Progenitor cell of endocrine pancreas (in vitro differentiated cells): ENCODE results near the gene DDHD1. TPM values are rescaled to one million over a fixed set of nuclear protein-coding genes. Genes with fewer than 3 reads are reported as not detected.
A peak's percentile ranks its signal among the peaks of the same experiment; 100 is the strongest.

ENCODE experiments used
- DNase-seq: peaks from one replicate; pipeline ENCODE4 v3.0.0; 2021; ENCODE audit warnings: low spot score; ENCODE audit not compliant: unreplicated experiment
- H3K27ac Mint-ChIP-seq: 2 replicates; pipeline ENCODE4 v1.8.0; 2021; ENCODE audit warnings: mild to moderate bottlenecking, moderate library complexity, mixed read lengths
- H3K27me3 Mint-ChIP-seq: 2 replicates; pipeline ENCODE4 v1.8.0; 2021; ENCODE audit warnings: mixed read lengths
- H3K36me3 Mint-ChIP-seq: 2 replicates; pipeline ENCODE4 v1.8.0; 2022; ENCODE audit warnings: mixed read lengths; ENCODE audit not compliant: insufficient read depth
- H3K4me1 Mint-ChIP-seq: 2 replicates; pipeline ENCODE4 v1.8.0; 2021; ENCODE audit warnings: low read depth, mixed read lengths
- H3K4me3 Mint-ChIP-seq: 2 replicates; pipeline ENCODE4 v1.8.0; 2021; ENCODE audit warnings: low read depth, mild to moderate bottlenecking, moderate library complexity, mixed read lengths
- H3K9me3 Mint-ChIP-seq: 2 replicates; pipeline ENCODE4 v1.8.0; 2021; ENCODE audit warnings: low read depth, mixed read lengths
- total RNA-seq: library from RNA; stranded (reverse); gene quantifications from 2 replicates; pipeline ENCODE4 v1.2.1, GENCODE V29; 2021
- TF ChIP-seq, protein P1 (sequence below): fragments of 200-600 bp; sonication (generic); IDR thresholded peaks from one replicate; pipeline ENCODE4 v1.5.0; 2021; ENCODE audit warnings: antibody characterized with exemption, mild to moderate bottlenecking; ENCODE audit not compliant: unreplicated experiment

Gene DDHD1
- total RNA-seq, 1 donor from 2014 or later = 23.0 TPM

DNA sequence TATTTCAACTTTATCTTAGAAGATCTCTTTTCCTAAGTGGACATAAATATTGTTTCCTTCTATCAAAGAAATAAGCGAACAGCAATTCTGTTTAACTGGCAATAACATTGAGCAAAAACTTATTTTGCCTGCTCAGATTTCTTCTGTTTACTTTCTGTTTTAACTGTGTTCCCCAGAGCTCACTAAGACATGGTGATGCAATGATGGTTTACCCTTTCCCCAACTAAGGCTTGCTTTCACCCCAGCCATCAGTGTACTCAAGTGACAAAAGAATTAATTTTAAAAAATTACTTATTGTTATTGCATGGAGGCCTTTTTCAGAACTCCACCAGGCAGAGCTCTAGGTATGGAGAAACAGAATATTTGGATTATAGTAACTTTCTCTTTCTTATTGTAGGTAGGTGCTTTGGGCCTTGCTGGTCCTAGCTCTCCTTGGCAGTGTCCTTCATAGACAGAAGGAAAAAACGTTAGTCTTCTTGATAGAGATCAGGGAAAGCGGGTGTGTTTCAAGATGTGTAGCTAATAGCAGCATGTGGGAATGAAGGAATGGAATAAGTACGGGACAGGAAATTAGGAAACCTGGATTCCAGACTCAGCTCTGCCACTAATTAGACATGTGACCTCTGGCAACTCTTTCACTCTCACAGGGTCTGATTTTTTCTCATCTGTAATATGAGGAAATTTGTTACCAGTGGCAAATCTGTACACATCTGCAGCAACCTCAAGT lies 14.6 kb upstream of the DDHD1 start:
- Mint-ChIP-seq H3K27ac (no peak overlapping the region), H3K27me3 (no peaks in the 10 kb centered on the region), H3K36me3 (no peaks in the 10 kb centered on the region), H3K4me1 (no peaks in the 10 kb centered on the region), H3K4me3 (no peak overlapping the region), H3K9me3 (peaks cover 3% of the 10 kb centered on the region)
- TF ChIP-seq, protein P1, sequence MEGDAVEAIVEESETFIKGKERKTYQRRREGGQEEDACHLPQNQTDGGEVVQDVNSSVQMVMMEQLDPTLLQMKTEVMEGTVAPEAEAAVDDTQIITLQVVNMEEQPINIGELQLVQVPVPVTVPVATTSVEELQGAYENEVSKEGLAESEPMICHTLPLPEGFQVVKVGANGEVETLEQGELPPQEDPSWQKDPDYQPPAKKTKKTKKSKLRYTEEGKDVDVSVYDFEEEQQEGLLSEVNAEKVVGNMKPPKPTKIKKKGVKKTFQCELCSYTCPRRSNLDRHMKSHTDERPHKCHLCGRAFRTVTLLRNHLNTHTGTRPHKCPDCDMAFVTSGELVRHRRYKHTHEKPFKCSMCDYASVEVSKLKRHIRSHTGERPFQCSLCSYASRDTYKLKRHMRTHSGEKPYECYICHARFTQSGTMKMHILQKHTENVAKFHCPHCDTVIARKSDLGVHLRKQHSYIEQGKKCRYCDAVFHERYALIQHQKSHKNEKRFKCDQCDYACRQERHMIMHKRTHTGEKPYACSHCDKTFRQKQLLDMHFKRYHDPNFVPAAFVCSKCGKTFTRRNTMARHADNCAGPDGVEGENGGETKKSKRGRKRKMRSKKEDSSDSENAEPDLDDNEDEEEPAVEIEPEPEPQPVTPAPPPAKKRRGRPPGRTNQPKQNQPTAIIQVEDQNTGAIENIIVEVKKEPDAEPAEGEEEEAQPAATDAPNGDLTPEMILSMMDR = no peak
- DNase-seq = no peak

- TF ChIP-seq, protein P1 = no peak
- Mint-ChIP-seq H3K9me3 (peaks cover 3% of the 10 kb centered on the region), H3K36me3 (no peaks in the 10 kb centered on the region), H3K27me3 (no peaks in the 10 kb centered on the region), H3K27ac (no peak overlapping the region), H3K4me3 (no peak overlapping the region), H3K4me1 (no peaks in the 10 kb centered on the region)
- no peak for DNase-seq
Observed at GRCh38 chr14:53161758-53162435, 8.8 kb upstream of the DDHD1 start.

GRCh38 chr14:53156238-53156637 lies 3.1 kb upstream of the DDHD1 start:
- H3K9me3 Mint-ChIP-seq = no peaks in the 10 kb centered on the region
- TF ChIP-seq, protein P1 = no peak
- no peaks in the 10 kb centered on the region for H3K27me3 Mint-ChIP-seq
- peak overlapping the region; percentile 20 for H3K27ac Mint-ChIP-seq
- no peak for DNase-seq
- H3K36me3 Mint-ChIP-seq = no peaks in the 10 kb centered on the region
- no peak overlapping the region for H3K4me3 Mint-ChIP-seq
- peaks cover 7% of the 10 kb centered on the region for H3K4me1 Mint-ChIP-seq

- TF ChIP-seq, protein P1 = no peak
- Mint-ChIP-seq H3K4me1 (peaks cover 14% of the 10 kb centered on the region), H3K4me3 (peak overlapping the region; percentile 83), H3K36me3 (no peaks in the 10 kb centered on the region), H3K9me3 (no peaks in the 10 kb centered on the region), H3K27me3 (no peaks in the 10 kb centered on the region), H3K27ac (peak overlapping the region; percentile 96)
- peak; percentile 9 for DNase-seq
Observed at GRCh38 chr14:53153702-53154112, 584 bp upstream of the DDHD1 start.

- H3K36me3 Mint-ChIP-seq = no peaks in the 10 kb centered on the region
- peak overlapping the region; percentile 93 for H3K4me3 Mint-ChIP-seq
- H3K9me3 Mint-ChIP-seq = no peaks in the 10 kb centered on the region
- TF ChIP-seq, protein P1 = no peak
- DNase-seq = peak; percentile 25
- H3K4me1 Mint-ChIP-seq = peaks cover 14% of the 10 kb centered on the region
- H3K27me3 Mint-ChIP-seq = no peaks in the 10 kb centered on the region
- peak overlapping the region; percentile 35 for H3K27ac Mint-ChIP-seq
Observed at GRCh38 chr14:53152184-53152886, 788 bp downstream of the DDHD1 start.
